Lower leg skin (tissue), 4 donors: ENCODE results near the gene SCFD2. TPM values are rescaled to one million over a fixed set of nuclear protein-coding genes. Genes with fewer than 3 reads are reported as not detected.

Experiments used
- DNase-seq, 2 donors: peaks; one replicate each; pipeline ENCODE4 v3.0.0-alpha.2; 2019; ENCODE audit warnings: low spot score in 2 of 2
- H3K4me3 ChIP-seq: fragments of 200-600 bp; sonication (generic); 2 replicates; pipeline ENCODE4 v1.5.1; 2017; ENCODE audit warnings: mild to moderate bottlenecking, low read depth; ENCODE audit not compliant: poor library complexity, severe bottlenecking
- POLR2A ChIP-seq, 2 donors: fragments of 450-650 bp; IDR thresholded peaks; one replicate each; pipeline ENCODE4 v1.6.1; 2016 to 2017; ENCODE audit warnings: antibody characterized with exemption in 2 of 2, mild to moderate bottlenecking in 1 of 2, moderate library complexity in 1 of 2
- WGBS, 2 donors: methylation state at CpG; one replicate each; pipeline ENCODE4 v1.1.5; 2018; 5-methylcytosine and 5-hydroxymethylcytosine counted together
- intact Hi-C: fragments of 100-400 bp; cut with DNase I; formaldehyde crosslinking; loops from one replicate; pipeline ENCODE4 v1.15.0; 2023; ENCODE audit warnings: low total_unique reads
- total RNA-seq, 4 donors: library from RNA; depleted of rRNA; stranded (reverse); fragments of >200 nt; gene quantifications; one replicate each; pipeline ENCODE4 v1.1.0, GENCODE V29; 2016
- TF ChIP-seq, protein P1 (sequence below), 3 donors: fragments of 450-650 bp; IDR thresholded peaks; one replicate each; pipeline ENCODE4 v1.5.1; 2016; ENCODE audit warnings: antibody characterized with exemption in 3 of 3, mild to moderate bottlenecking in 3 of 3, moderate library complexity in 2 of 3

The SCFD2 gene
- total RNA-seq, 4 donors from 2014 or later, result 13.6 to 23.3 (median 19.0) TPM

DNA sequence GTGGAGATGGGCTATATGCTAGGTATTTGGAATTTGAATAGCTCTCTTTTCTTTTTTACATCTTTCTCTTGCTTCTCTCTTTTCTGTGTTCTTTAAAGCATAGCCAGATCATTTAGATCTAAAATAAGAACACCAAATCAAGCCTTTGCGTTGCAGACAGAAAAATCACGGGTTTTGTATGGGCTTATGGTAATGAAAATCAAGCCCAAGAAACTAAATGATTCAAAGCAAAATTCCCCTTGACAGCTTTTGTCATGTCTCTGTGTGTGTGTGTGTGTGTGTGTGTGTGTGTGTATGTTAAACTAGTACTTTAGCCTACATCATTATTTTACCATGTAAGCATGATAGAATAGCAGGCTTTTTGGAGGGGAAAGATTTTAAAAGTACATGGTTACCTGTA lies 505.5 kb downstream of the SCFD2 start:
- no peak for TF ChIP-seq POLR2A (IDR thresholded peaks at IDR 0.05)
- TF ChIP-seq, protein P1, sequence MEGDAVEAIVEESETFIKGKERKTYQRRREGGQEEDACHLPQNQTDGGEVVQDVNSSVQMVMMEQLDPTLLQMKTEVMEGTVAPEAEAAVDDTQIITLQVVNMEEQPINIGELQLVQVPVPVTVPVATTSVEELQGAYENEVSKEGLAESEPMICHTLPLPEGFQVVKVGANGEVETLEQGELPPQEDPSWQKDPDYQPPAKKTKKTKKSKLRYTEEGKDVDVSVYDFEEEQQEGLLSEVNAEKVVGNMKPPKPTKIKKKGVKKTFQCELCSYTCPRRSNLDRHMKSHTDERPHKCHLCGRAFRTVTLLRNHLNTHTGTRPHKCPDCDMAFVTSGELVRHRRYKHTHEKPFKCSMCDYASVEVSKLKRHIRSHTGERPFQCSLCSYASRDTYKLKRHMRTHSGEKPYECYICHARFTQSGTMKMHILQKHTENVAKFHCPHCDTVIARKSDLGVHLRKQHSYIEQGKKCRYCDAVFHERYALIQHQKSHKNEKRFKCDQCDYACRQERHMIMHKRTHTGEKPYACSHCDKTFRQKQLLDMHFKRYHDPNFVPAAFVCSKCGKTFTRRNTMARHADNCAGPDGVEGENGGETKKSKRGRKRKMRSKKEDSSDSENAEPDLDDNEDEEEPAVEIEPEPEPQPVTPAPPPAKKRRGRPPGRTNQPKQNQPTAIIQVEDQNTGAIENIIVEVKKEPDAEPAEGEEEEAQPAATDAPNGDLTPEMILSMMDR (IDR thresholded peaks at IDR 0.05), result no peak
- intact Hi-C loops, result no loop called here
- DNase-seq, result no peak
- H3K4me3 ChIP-seq, result no peak overlapping the region
- WGBS, 2 donors, result 84 to 85% methylated on average over 2 of the region's 2 CpGs

DNA sequence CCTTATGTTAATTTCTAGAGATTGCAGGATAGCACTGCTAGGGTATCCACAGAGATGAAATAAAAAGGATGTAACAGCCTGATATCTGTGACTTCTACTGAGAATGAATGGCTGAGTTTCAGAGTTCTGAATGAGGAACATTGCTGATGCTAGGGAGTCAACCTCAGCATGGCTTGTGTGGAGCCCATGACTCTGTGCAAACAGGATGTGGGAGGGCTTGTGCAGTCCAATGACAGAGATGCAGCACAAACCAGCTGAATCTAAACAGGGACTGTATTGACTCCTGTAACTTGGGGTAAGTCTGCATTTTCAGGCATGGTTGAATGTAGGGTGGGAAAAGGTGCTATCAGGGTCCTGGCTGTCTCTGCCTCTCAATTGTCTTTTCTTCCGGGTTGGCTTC lies 509.1 kb downstream of the SCFD2 start:
- intact Hi-C loops, result no loop called here
- no peak overlapping the region for H3K4me3 ChIP-seq
- 94 to 100% methylated on average over 1 of the region's 1 CpG for WGBS, 2 donors
- DNase-seq, result no peak
- TF ChIP-seq, protein P1 (IDR thresholded peaks at IDR 0.05), result no peak
- no peak for TF ChIP-seq POLR2A (IDR thresholded peaks at IDR 0.05)

DNA sequence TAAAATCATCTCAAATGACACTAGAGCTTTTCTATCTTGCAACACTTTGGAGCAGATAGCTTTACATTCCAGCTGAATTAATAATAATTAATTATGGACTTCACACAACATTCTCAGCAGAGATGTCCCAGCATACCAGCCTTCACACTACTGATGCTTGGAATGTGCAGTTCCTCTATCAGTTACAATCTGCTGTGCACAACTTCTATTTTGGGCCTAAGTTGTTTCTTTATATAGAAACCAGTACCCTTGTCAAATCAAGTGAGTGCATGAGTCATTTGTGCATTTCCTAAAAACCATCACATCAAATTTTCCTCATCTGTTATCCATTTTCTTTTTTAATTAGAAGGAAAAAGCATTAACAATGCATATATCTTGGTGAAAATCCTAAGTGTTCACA lies 512.5 kb downstream of the SCFD2 start:
- no peak for TF ChIP-seq POLR2A (IDR thresholded peaks at IDR 0.05)
- TF ChIP-seq, protein P1 (IDR thresholded peaks at IDR 0.05), result no peak
- intact Hi-C loops, result no loop called here
- H3K4me3 ChIP-seq, result no peak overlapping the region
- DNase-seq, result no peak

DNA sequence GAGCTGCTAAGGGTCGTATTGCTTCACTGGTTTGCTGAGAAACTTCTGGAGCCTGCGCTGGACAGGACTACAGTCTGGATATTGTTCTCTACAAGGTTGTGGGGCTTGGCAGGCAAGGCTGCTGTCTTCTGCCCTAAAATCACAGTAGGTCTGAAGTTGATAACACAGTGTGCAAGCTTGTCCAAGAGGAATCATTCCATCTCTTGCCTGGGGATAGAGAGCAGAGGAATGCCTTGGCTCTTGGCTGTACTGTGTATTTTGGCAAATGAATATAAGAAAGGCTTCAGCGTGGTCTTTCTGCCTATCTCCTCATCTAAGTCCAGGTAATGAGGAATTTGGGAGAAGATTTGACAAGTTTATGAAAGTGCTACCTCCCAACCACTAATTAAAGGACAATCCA lies 513.1 kb downstream of the SCFD2 start:
- no peak overlapping the region for H3K4me3 ChIP-seq
- no peak for DNase-seq
- TF ChIP-seq, protein P1 (IDR thresholded peaks at IDR 0.05), result no peak
- TF ChIP-seq POLR2A (IDR thresholded peaks at IDR 0.05), result no peak
- intact Hi-C loops, result no loop called here
- 65 to 67% methylated on average over 3 of the region's 3 CpGs for WGBS, 2 donors

DNA sequence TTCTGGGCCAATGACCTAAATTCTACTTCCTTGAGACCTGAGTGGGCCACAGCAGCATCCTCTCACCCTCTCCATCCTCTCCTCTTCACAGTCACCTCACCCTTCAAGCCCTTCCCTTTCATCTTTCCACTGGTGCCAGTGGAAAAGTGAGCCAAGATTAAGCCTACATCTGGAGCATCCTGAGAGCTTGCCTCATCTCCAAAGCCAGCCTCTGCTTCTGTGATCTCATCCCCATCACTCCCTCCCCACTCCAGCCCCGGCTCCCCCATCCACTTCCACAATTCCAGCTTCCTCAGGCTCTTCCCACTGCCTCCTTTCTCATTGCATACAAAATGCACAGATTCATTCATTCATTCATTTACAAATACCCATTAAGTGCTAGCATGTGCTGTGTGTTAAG lies 513.8 kb downstream of the SCFD2 start:
- TF ChIP-seq POLR2A (IDR thresholded peaks at IDR 0.05), result no peak
- TF ChIP-seq, protein P1 (IDR thresholded peaks at IDR 0.05), result no peak
- no peak for DNase-seq
- 66 to 75% methylated on average over 1 of the region's 1 CpG for WGBS, 2 donors
- no peak overlapping the region for H3K4me3 ChIP-seq
- intact Hi-C loops, result no loop called here

DNA sequence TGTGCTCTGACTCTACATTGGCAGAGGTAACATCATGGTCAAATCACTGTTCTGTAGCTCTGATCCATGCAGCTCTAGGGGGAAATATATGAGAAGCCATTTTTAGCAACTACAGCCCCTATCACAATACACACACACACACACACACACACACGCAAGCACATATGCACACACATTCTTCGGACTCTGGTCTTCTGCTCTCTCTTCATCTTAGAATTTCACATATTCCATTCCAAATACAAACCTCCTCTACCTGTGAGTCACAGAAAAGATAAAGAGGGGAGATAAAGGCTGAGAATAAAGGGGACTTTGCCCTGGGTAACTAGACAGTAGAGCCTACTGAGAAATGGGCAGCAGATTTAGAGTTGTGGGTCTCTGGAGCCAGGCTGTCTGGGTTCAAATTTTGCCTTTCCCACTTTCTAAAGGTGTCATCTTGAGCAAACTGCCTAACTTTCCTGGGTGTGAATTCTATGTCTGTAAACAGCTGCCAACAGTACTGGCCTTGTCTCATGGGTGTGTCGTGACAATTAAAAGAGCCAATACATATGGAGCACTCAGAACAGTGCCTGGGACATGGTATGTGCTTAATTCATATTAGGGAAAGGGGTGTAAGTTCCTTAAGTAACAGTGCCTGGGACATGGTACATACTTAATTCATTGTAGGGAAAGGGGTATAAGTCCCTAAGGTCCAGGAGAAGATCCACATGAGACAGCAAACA lies 515.3 kb downstream of the SCFD2 start:
- WGBS, 2 donors, result 81 to 82% methylated on average over 3 of the region's 3 CpGs
- TF ChIP-seq, protein P1 (IDR thresholded peaks at IDR 0.05), result no peak
- TF ChIP-seq POLR2A (IDR thresholded peaks at IDR 0.05), result no peak
- H3K4me3 ChIP-seq, result no peak overlapping the region
- intact Hi-C loops, result no loop called here
- DNase-seq, result no peak
